ENCODE data around the gene MAP3K5.
"Not testable (repeated sequence)": the region's sequence is repeated elsewhere in the genome, so short reads cannot be mapped to it uniquely, and the experiment has no call there.

MAP3K5 gene

GRCh38 chr6:136612666-136613389 lies 179.4 kb downstream of the MAP3K5 start:
- in situ Hi-C loops (cut with HindIII; ENCODE audit: low sequenced_read_pairs): no loop called here

DNA sequence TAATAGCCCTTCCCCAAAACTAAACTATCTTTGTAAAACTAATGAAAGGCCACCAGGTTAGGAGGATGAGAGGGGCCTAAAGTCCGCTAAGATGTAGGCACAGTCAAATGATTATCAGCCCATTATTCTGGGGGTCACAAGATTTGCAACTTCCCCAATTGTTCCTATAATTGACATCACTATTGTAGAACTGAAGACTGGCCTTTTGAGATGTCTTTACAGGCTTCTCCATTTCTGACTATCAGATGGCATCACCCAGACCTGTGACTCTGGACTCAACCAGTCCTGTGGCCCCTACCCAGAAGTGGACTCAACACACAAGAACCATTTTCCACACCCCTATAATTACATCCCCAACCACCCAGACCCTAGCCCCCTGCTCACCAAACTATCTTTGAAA lies 180.5 kb downstream of the MAP3K5 start:
- in situ Hi-C loops (cut with HindIII; ENCODE audit: low sequenced_read_pairs): no loop called here

DNA sequence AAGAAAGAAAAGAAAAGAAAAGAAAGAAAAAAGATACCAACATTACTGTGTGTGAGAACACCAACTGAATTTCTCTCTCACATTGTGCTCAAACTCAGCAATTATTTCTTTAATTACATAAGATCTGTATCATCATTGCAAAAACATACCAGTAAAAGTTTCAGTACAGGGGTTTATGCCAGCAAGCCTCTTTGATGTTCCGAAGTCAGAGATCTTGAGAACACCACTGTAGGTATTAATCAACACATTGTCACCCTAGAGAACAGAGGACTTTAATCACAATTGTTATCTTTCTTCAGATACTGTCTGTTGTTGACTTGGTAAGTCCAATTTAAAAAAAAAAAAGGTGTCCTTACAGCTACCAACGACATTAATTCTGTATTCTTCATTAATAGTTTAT lies 181.1 kb downstream of the MAP3K5 start:
- in situ Hi-C loops (cut with HindIII; ENCODE audit: low sequenced_read_pairs): no loop called here

GRCh38 chr6:136609873-136610706 lies 182.2 kb downstream of the MAP3K5 start:
- in situ Hi-C loops (cut with HindIII; ENCODE audit: low sequenced_read_pairs): no loop called here

- in situ Hi-C loops (cut with HindIII; ENCODE audit: low sequenced_read_pairs): no loop called here
Observed at GRCh38 chr6:136608991-136609390, 183.3 kb downstream of the MAP3K5 start.

GRCh38 chr6:136607932-136608772 lies 184.1 kb downstream of the MAP3K5 start:
- in situ Hi-C loops (cut with HindIII; ENCODE audit: low sequenced_read_pairs): no loop called here

- in situ Hi-C loops (cut with HindIII; ENCODE audit: low sequenced_read_pairs): no loop called here
Observed at GRCh38 chr6:136607204-136607931, 184.9 kb downstream of the MAP3K5 start.

DNA sequence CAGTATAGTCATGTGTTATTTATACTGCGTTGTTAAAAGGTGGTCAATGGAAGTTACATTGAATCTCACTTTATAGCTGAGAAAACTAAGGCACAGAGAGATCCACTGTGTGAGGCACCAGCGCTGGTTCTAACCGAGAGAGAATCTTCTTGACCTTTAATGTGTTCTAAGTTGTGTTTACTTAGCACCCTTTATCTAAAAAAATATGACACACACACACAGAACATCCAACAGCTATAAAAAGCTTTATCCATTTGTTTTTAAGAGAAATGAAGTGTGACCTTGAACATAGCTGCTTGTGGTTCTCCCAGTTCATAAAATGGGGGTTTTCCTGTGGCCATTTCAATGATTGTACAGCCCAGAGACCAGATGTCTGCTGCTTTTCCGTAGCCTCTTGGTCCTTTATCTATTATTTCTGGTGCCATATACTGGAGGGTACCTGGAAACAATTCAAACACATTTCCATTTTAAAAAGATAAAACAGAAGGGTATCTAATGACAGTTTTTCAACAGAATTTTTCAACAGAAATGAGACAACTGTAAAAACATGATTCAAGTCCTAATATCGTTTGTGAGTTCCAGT lies 187.3 kb downstream of the MAP3K5 start:
- in situ Hi-C loops (cut with HindIII; ENCODE audit: low sequenced_read_pairs): no loop called here

GRCh38 chr6:136604328-136604825 lies 187.9 kb downstream of the MAP3K5 start:
- in situ Hi-C loops (cut with HindIII; ENCODE audit: low sequenced_read_pairs): no loop called here

DNA sequence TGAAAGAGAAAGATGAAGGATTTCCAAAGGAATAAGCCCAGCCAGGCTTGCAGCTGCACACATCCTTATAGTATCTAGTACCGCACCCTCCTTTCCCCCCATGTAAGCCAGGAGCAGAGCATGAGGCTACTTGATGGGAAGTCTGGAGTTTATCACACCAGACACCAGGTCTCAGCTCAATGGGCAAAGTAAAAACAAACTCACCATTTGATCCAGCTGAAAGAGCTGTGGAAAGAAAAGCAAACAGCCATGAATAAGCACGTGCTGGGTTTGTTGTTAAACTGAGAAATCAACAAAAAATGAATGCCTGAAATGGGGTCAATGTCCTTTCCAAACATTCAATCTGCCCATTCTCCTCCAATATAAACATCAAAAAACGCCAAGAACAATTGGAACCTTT lies 191.5 kb downstream of the MAP3K5 start:
- in situ Hi-C loops (cut with HindIII; ENCODE audit: low sequenced_read_pairs): no loop called here

DNA sequence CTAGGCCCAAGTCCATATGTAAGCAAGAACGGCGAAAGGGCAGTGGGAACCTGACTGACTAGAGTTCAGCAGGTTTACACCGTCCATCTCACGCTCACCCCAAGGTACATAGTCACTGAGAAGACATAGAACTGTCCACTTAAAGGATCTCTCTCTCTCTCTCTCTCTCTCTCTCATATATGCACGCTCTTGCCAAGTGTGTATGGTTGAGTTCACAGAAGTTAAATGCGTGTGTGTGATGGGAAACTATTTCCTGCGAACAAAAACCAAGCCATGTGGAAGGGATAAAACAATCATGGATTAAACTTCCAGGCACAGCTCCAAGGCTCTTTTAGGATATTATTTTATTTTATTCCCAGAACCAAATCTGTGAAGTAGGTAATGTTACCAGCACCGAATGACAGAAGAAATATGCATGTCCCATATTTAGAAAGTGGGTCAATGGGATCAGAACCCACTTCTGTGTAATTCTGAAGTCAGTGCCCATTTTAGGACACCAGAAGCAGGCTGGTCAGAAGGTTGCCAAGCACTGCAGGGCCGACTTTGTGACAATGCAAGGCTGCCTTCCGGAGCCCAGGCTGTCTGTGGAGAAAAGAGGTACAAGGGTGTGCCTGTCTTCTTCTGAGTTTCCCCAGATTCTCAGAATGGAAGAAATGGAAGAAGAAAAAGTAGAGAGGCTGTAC lies 192.8 kb downstream of the MAP3K5 start:
- in situ Hi-C loops (cut with HindIII; ENCODE audit: low sequenced_read_pairs): no loop called here

DNA sequence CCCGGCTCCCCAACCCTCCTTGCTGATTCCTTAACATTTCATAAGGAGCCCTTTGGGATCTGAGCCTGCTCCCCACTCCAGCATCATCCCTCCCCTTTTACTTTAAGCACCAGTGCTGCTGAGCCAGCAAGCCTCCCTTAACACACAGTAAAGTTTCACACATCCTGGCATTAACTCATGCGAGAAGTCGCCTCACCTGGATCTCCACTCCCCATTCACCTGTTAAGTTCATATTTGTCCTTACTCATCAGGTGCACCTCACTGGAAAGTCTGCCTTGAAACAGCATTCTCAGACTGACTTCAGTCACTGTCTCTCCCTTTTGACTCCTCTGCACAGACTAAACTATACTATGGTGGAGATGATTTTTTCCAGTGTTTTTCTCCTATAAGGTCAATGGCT lies 194.2 kb downstream of the MAP3K5 start:
- in situ Hi-C loops (cut with HindIII; ENCODE audit: low sequenced_read_pairs): no loop called here

DNA sequence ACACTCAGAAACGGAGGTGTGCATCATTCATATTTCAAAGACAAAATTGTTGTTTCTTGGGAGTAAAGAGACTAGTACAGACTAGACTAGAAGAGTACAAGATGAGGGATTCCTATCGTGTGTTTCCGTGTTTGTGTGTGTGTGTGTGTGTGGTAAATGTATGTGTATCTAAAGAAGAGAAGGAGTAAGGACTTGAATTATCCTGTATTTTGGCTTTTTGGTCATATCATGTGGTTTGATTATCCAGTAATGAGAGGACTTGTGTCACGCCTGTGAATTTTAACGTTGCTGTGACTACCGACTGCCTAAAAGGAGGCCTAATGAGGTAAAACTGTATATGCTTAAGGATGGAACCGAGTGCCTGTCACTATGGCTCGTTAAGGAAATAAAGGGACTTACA lies 197.6 kb downstream of the MAP3K5 start:
- in situ Hi-C loops (cut with HindIII; ENCODE audit: low sequenced_read_pairs): no loop called here

GRCh38 chr6:136593748-136594490 lies 198.4 kb downstream of the MAP3K5 start:
- in situ Hi-C loops (cut with HindIII; ENCODE audit: low sequenced_read_pairs): no loop called here

- in situ Hi-C loops (cut with HindIII; ENCODE audit: low sequenced_read_pairs): no loop called here
Observed at GRCh38 chr6:136592930-136593673, 199.2 kb downstream of the MAP3K5 start.

- in situ Hi-C loops (cut with HindIII; ENCODE audit: low sequenced_read_pairs): no loop called here
Observed at GRCh38 chr6:136591617-136592016, 200.7 kb downstream of the MAP3K5 start.

DNA sequence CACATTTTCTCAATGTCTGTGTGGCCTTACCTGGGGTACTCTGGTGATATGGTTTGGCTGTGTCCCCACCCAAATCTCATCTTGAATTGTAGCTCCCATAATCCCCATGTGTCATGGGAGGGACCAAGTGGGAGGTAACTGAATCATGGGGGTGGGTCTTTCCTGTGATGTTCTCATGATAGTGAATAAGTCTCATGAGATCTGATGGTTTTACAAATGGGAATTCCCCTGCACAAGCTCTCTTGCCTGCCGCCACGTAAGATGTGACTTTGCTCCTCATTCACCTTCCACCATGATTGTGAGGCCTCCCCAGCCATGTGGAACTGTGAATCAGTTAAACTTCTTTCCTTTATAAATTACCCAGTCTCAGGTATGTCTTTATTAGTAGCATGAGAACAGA lies 201.4 kb downstream of the MAP3K5 start:
- in situ Hi-C loops (cut with HindIII; ENCODE audit: low sequenced_read_pairs): not testable (repeated sequence)

DNA sequence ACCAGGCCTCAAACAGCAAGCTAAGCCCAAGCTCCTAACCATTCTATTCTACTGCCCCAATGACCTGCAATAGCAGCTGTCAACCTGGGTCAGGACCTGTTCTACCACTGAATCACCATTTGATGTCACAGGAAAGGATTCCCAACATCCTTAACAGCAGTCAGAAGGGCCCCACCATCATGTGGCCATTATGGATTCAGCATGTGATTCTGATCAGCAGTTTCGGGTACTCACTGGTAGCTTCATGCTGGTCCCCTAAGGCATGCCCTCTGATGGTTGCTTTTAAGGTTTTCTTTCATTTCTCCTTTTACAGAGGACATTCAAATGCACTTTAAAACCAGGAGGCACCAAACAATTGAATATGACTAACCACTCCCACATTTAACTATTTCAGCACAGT lies 204.8 kb downstream of the MAP3K5 start:
- in situ Hi-C loops (cut with HindIII; ENCODE audit: low sequenced_read_pairs): no loop called here

Data from DLD1 (cell line).